SW 1271 (cell line): ENCODE data around the gene DLG2.

Experiments used
- DNase-seq, 2 experiments: peaks; one replicate each; lab custom pipeline; 2025; lab: John Stamatoyannopoulos, UW

Gene DLG2

DNA sequence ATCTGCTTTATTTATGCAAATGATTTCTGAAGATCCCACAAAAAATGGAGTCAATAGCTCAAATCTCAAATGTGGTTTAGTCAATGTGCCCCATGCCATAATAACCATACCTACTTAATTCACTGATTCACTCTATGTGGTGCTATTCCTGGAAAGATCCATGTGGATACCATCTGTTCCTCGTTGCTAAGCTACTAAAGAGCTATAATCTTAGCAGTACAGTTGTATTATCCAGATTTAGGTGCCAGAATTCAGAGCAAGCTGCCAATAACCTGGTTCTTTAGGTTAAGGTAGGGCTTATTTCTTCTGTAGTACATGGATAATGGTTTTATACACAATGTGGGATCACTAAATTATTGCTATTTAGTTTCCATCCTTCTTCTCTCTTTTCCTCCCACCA is 1366.3 kb downstream of the DLG2 start:
- no peak for DNase-seq

DNA sequence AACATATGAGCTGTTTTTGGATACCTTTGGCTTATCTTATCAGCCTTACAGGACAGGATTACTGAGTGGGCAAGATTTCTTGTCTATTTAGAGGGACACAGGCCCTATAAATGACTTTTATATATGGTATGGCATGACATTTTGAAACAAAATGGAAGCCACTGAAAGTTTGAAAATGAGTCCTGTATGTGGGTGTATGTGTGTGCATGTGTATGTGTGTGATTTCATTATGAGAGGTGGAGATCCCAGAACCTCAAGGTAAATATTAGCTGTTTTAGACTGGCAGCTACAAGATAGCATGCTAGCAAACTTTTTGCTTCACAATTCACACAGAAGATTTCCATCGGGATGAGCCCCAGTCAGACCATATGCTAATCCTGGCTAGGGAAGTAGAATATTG is 1370.5 kb downstream of the DLG2 start:
- no peak for DNase-seq

DNA sequence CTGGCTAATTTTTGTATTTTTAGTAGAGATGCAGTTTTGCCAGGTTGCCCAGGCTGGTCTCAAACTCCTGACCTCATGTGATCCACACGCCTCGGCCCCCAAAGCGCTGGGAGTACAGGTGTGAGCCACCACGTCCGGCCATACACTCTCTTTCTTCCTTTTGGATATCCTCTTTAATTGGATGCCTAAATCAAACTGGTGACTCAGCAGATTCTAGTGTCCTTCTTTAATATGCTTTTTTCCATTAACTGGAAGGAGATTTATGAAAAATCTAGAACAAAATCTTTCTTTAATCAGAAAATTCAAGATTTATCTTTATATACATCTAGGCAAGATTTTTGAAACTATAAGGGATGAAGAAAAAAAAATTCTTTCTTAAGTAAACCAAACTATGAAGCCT is 1371.7 kb downstream of the DLG2 start:
- no peak for DNase-seq

DNA sequence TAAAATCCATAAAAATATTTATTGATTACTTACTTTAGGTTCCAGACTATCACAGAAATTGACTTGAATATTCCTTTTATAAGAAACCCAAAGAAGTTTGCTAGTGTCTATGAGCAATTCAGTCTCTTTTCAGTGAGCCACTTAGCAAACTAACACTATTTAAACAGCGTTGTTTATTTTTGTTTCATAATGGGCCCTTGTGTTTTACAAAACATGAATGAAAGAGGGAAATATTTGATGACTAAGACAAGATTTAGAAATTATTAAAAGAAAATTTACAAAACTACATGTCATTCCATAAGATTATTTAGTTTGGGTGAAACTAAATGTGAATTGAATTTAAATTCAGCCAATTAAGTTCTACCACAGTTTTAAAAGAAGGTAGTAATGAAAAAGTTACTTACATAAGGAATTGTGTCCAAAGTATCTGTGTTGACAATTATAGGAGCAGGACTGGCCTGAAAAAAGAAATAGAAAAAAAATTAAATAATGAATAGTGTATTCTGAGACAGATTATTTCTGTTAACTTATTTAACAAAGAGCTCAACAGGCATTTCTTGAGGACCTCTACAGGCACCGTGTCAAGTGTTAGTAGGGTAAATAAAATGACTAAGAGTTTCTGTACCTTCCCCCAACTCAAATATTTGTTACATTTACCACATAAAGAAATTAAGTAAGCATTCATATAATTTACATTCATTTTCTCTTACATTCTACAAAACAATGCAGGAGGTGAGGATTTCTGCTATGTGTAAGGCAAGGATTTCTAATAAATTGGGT is 1376.1 kb downstream of the DLG2 start:
- DNase-seq = no peak

DNA sequence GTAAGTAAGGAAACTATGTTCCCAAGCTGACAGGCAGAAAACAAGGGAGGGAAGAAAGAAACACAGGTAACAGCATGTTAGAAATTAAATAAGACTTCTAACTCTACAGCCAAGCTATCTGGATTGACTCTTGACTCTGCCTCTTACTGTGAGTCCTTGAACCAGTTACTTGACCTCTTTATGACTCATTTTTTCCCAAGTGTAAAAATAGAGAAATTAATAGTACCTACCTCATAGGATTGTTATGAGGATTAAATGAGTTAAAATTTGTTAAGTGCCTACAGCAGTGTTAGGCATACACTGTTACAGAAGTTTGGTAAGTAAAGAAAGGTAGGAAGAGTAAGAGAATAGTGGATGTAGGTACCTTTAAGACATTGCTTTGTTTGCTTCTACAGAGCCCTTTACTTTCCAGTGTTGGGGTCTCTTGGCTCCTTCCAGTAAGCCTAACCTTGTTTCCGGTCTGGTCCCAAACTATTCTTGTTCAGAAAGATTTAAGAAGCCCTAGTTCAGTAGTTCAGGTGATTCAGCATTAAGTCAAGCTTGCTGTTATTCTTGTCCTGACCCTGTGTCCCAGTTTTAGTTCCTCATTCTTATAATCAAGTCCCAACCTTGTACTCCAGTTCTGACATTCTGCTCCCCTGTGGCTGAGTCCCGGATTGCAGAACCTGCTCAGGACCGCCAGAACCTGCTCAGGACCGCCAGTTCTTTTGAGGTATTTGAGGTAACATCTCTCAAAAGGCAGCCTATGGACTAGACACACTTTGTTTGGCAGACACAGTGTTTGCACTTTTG is 1377.6 kb downstream of the DLG2 start:
- DNase-seq = no peak

DNA sequence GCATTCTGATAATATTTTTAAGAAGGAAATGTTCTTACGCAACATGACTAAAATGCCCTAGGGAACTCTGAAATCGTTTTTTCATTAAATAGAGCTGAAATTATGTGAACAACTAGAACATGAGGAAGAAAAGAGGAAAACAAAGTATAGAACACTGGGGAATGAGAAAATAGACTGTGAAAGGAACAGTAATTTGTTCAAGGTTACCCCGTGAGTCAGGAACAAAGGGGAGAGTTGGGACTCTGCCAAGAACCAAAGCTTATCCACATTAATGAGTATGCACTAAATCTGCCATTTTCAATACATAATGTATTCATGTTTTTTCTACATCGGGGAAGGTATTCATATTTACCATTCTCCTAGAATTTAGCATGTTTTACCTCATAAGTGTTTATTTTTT is 1379.2 kb downstream of the DLG2 start:
- no peak for DNase-seq

GRCh38 chr11:84247129-84247528 is 1380.0 kb downstream of the DLG2 start:
- DNase-seq = no peak

GRCh38 chr11:84243629-84244263 is 1383.4 kb downstream of the DLG2 start:
- no peak for DNase-seq

DNA sequence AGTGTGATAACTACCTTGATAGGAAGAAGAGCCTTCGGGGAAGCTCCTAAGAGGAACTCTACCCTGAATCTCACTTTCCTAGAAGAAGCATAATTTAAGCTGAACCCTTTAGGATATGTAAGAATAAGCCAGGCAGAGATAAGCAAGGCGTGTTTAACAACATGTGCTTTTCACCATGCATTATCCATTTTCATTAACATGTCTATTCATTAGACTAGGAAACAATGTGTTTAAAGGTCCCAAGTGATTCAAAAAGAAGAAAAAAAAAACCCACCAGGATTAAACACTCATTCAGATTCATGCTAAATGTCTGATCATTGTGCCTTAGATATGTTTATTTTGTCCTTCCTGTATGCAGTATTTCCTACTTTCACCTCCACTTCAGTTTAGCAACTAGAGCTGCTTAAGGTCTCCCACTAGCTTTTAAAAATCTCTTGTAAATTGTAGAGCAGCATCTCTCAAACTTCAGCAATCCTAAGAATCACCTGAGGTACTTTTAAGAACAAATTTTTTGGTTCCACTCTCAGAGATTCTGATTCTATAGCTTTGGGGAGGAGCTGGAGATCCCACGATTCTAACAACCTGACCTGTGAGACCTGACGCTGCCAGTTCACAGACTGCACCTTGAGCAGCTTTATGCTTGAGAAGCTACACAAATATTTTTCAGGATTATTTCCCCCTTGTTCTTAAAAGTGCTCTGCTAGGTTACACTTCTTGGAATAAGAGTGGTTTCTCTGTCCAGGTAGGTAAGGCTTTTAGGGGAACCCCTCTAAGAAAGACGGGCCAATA is 1385.6 kb downstream of the DLG2 start:
- no peak for DNase-seq

DNA sequence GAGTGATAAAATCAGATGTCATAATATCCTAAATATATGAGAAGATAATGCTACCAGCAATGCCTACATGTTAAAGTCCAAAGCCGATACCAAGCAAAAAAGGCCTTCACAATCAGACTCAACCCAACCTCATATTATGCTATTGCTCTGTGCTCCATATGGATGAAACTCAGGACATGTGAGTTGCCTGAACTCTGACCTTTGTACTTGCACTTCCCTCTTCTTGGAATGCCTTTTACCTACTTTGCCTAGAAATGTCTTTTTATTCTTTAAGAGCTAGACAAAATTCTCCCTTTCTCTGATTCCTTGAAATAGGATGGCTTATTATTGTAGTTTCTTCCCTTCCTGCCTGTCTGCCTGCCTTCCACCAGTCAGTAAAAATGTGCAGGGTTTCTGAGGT is 1386.3 kb downstream of the DLG2 start:
- no peak for DNase-seq

DNA sequence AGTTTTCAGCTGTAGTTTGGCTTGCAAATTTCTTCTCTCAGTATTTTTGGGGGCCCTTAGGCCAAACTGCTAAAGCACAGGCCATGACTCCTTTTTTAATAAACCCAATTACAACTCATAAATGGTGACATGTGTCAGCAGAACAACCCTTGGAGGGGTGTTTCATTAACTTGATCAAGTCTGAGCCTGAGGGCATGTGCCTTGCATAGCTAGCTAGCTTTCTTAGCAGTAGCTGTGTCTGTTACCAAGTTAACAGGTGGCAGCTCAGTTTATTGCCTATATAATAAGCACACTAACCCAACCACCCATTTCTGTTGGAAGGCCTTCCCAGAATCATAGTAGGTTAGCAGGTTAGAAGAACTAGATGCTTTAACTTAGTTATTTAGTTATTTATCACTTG is 1390.7 kb downstream of the DLG2 start:
- DNase-seq = no peak

DNA sequence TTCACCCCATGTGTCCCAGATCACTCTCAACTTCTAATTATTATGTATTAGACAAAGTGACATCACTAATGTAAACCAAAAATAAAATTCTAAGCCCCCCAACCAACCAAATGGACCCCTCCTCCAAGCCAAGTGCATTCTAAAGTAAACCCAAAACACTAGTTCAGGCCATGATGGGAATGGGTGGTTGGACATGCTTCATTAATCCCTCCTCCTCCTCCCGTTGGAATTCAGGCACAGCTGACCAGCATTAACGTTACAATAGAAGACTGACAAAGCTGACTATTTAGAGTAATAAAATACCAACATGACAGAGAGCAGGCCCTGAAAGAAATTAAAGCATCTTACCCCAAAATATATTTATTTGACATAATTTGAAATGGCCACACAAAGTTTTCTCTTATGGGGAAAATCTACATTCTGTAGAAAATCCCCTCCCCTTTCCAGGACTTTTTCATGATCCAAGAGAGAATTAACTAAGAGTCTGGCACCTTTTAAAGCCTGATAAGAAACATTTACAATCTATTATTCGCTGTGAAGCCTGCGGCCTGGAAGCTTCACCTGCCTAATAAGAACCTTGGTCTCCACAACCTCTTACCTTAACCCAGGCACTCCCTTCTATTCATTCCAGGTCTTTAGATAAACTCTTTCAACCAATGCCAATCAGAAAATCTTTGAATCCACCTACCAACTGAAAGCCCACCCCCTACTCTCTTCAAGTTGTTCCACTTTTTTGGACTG is 1392.5 kb downstream of the DLG2 start:
- no peak for DNase-seq

DNA sequence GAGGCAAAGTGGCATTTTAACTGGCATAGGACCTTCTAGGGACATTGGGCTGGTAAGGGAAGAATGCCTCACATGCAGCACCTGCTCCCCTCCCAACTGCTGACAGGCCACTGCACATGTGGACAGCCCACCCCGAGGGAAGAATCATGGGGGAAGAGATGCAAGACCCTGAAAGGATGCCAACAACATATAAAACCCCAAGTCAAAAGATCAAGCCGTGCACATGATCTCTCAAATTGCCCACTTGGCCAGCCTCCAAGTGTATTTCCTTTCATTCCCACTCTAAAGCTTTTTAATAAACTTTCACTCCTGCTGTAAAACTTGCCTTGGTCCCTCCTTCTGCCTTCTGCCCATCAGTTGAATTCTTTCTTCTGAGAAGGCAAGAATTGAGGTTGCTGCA is 1393.1 kb downstream of the DLG2 start:
- DNase-seq = no peak

- no peak for DNase-seq
Measured at GRCh38 chr11:84232511-84232910, 1394.6 kb downstream of the DLG2 start.

GRCh38 chr11:84230402-84230801 is 1396.7 kb downstream of the DLG2 start:
- DNase-seq = no peak

DNA sequence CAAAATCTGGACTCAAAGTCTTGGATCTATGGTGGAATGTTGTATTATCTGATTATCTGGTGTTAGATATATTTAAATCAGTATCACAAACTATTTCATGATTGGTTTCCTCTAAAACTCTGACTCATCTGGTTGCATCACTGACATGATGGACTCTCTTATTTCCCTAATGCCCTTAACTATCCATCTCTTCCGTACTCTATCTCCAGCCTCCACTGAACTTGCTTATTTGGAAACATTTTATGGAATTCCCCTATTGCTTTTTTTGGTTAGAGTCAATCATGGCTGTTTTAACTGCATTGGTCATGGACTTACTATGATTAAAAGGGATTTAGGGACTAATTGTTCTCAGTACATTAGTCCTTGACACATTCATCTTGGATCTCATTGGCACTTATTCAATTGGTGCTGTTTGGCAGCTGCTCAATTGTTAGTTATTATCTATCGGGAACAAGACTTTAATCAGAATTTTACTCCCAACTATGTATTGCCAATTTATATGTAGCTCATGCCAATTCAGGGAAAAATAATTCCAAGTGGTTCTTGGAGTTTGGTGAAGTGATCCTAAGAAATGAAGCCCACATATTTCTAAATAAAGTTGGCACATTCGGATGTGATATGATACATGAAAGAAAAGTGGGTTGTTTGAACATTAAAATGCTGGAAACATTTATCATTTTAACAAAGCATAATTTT is 1399.0 kb downstream of the DLG2 start:
- no peak for DNase-seq

GRCh38 chr11:84224042-84224441 is 1403.1 kb downstream of the DLG2 start:
- no peak for DNase-seq

DNA sequence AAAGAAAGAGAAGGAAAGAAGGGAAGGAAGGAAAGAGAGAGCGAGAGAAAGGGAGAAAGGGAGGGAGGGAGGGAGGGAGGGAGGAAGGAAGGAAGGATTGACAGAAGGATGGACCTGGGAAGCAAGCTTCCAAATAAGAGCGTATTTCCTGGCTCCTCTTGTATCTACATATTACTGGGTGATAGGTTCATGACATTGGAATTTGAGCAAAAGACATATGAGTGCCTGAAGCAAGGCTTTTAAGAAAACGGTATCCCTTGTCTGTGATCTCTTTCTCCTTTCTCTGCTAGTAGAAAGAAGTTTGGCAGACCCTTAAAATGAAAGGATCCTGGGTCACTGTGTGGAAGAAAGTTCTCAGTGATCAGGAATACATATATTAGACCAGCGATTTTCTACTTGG is 1408.8 kb downstream of the DLG2 start:
- DNase-seq = no peak

DNA sequence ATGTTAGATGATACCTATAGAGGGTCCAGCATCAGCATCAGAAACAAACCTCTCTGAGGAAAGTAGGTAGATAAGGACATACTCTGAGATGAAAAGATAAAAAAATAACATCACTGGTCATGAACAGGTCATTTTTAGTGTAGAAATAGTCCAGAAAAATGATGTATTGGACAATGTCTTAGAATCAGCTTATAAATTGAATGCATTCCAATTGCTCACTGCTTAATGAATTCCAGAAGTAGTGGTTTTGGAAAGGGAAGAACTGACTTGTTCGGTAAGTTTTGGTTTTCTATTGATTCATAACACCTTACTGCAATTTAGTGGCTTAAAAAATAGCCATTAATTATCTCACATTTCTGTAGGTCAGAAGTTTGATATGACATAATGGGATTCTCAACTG is 1411.5 kb downstream of the DLG2 start:
- DNase-seq = no peak

GRCh38 chr11:84214557-84214956 is 1412.6 kb downstream of the DLG2 start:
- no peak for DNase-seq
